ENCODE measurements around the gene HPCAL1. TPM values are rescaled to one million over a fixed set of nuclear protein-coding genes. Genes with fewer than 3 reads are reported as not detected.

HPCAL1 gene
- total RNA-seq, 1 donor from 2014 or later: 34.3 TPM

DNA sequence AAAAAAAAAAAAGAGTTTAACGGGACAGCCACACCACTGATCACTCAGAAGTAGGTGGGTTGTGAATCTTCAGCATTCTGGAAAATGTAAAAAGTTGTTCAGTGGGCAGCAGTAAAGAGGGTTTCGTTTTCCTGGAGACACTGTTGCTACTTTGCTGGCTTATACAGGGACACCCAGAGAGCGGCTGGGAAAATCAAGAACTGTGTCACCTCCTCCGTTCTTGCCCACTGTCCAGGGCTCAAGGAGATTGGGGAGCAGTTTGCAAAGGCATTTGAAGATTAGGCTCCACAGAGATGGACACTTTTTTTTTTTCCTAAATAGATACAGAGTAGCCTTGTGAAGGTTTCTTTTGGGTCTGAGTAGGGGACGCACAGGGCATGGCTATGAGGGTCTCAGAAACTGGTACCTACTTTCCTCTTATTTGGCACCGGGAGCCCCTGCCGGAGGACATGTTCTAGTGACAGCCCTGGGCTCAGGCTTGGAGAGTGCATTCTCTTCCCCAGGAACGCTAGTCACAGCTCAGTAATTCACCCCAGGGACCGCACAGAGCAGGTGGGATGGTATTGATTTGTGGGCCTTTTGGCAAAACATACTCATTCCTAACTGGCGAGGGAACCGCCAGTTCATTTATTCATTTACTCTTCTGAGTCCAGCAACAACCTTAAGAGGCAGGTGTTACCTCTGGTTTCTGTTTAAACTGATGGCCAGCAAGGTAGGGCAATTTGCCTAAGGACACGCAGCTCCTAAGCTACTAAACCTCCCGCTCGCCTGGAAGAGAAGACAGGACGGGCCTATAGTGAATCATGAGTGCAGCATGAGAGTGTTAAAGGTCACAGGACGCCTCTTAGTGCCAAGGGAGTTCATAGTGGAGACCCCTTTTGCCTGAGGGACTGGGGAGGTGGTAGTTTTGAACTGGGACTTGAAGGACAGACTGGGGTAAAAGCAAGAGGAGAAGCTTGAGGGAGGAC, 53.1 kb downstream of the HPCAL1 start:
- intact Hi-C loops (cut with DNase I): no loop called here
- DNase-seq (no peak), ATAC-seq (ENCODE audit: poor library complexity) (no peak)

DNA sequence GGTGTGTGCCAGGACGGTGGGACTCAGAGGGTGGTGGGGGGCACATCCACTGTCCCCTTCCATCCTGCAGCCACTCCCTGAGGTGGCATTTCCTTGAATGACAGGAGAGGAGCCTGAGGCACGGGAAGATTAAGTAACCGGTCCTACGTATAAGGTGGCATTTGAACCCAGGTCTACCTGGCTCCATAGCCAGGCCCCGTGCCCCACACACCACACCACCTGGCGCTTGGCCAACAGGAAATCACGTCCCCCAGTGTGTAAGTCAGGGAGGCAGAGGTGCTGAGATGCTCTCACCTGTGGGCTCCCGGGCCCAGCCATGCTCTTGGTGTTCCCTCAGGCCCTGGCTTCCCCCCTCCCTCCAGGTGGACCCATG, 53.7 kb downstream of the HPCAL1 start:
- no peak for DNase-seq
- ATAC-seq (ENCODE audit: poor library complexity): no peak
- intact Hi-C loops (cut with DNase I): no loop called here

DNA sequence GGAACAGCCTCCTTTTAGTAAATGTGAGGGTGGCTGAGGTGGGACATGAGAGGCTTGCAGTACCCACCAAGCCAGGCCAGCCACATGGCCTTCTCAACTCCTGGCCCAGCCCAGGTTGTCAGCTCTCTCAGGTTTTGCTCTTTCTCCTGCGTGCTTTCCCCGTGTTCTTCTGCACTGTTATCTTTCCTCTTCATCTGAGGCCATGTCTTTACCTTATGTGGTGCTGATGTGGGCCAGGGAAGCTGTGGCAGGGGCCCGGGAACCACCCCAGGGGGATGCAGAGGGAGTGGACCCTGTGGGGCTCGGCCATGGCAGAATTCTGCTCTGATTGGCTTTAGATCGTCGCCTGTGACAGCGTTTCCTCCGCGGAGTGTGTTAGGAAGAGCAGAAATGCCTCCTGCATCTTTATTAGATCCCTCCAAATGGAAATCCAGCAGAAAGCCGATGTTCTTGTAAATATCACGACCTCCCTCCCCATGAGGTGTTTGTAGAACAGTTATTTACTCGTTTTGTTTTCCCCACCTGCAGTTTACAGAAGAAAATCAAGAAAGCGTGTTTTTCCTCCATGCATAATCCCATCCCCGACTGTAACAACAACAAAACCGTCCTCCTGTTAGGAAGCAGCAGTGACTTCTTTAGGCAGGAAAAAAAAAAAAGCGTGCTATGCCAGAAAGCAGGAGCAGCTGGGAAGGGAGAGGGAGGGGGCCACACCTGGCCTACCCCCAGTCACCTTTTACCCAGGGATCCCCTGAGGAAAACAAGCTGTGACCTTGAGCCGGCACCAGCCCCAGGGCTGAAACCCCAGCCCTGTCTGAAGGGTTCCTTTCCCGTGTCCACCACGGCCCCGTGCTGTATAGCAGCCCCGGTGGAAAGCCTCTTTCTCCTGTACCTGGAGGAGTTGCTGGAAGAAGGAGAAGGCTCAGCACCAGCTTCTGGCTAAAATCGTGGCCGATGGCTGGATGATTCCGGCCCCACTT, 54.8 kb downstream of the HPCAL1 start:
- intact Hi-C loops (cut with DNase I): no loop called here
- no peak for ATAC-seq (ENCODE audit: poor library complexity)
- DNase-seq: peak; percentile 14

GRCh38 chr2:10359246-10359645, 56.5 kb downstream of the HPCAL1 start:
- DNase-seq (no peak), ATAC-seq (ENCODE audit: poor library complexity) (no peak)
- intact Hi-C loops (cut with DNase I): no loop called here

GRCh38 chr2:10359731-10360329, 57.1 kb downstream of the HPCAL1 start:
- no peak for ATAC-seq (ENCODE audit: poor library complexity)
- intact Hi-C loops (cut with DNase I): no loop called here
- no peak for DNase-seq

- no peak for ATAC-seq (ENCODE audit: poor library complexity)
- intact Hi-C loops (cut with DNase I): no loop called here
These were observed 57.8 kb downstream of the HPCAL1 start for GRCh38 chr2:10360460-10360849.

GRCh38 chr2:10360850-10361588, 58.3 kb downstream of the HPCAL1 start:
- DNase-seq (no peak), ATAC-seq (ENCODE audit: poor library complexity) (no peak)

More at GRCh38 chr2:10360460-10360849, 57.8 kb downstream of the HPCAL1 start:
- no peak for DNase-seq

DNA sequence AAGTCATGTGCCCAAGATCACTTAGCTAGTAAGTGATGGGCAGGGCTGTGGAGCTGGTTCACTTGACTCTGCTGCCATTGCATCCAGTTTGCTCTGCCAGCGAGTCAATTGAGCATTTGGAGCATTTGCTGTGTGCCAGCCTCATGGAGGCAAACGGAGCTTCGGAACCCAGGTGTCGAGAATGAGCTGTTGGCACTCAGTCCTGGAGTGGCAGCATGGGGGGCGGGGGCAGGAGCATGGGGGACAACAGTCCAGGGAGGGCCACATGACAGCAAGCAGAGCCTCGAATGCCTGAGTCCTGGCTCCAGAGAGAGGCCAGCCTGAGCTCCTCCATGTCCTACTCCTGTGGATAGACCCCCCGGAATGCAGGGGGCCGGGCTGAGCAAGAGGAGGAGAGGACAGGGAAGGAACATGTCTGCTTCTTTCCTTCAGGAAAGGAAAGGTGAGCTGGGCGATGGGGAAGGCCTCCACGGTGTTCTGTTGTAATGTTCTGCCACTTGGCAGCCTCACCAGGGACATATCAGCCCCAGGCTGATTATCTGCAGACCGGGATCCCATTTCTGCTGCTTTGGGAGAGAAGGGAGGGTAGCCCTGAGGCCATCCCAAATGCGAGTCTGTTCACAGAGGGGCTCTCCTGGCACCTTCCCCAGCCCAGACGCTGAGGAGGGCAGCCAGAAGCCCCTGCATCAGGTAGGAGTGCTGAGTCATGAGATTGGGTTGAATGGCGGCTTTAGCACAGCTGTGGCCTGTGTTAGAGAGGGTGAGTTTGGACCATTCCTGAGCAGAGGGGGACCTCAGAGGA, 59.6 kb downstream of the HPCAL1 start:
- DNase-seq: no peak
- intact Hi-C loops (cut with DNase I): no loop called here
- peak; percentile 45 for ATAC-seq (ENCODE audit: poor library complexity)

More at GRCh38 chr2:10360850-10361588, 58.3 kb downstream of the HPCAL1 start:
- intact Hi-C loops (cut with DNase I): no loop called here

GRCh38 chr2:10362898-10363454, 60.3 kb downstream of the HPCAL1 start:
- intact Hi-C loops (cut with DNase I): no loop called here
- DNase-seq (no peak), ATAC-seq (ENCODE audit: poor library complexity) (no peak)

- DNase-seq (no peak), ATAC-seq (ENCODE audit: poor library complexity) (no peak)
- intact Hi-C loops (cut with DNase I): no loop called here
These were observed 61.3 kb downstream of the HPCAL1 start for GRCh38 chr2:10363861-10364610.

DNA sequence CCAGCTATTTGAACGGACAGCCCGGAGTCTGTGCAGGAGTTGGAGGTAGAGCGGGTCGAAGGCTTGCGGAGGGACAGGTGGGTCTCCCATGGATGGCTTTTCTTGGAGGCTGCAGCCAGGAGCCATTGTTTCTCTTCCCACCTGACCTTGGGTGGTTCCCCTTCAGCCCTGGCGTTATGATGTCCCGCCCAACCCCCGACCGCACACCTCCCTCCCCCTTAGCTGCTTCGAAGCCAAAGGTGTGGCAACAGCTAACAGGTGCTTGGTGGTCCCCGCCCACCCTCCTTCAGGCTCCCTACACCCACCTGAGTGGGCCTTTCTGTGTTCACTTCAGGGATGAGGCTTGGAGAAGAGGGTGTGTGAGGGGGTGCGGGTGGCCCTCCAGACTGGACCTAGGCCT, 62.7 kb downstream of the HPCAL1 start:
- DNase-seq: no peak
- intact Hi-C loops (cut with DNase I): no loop called here
- ATAC-seq (ENCODE audit: poor library complexity): no peak

DNA sequence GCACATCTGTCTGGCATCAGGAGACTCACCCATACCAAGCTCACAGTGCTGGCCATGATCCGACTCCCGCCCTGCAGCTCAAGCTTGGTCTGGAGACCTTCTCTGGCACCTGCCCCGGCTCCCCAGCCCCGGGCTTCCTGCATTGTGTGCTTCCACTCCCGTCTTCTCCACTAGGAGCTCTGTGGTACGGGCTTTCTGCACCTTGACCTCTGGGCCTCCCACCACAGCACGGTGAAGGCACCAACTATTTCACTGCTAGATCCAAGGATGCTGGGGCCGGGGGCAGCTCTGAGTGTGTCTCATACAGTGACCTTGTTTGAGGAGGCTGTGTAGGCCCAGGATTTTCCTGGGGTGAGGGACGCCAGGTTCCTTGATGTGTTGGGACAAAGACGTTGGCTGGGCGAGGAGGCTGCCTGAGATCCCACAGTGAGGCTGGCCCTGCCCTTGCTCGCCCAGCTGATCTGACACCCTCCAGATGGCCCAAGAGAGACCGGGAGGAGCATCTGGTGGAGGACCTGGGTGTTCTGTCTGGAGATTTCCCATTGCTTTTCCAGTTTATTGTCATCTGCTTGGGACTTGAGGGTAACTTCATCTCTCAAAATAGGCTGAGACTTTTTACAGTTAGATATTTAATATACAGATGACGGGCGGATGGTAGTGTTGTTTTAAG, 64.0 kb downstream of the HPCAL1 start:
- ATAC-seq (ENCODE audit: poor library complexity) (no peak), DNase-seq (no peak)
- intact Hi-C loops (cut with DNase I): no loop called here

- intact Hi-C loops (cut with DNase I): no loop called here
- ATAC-seq (ENCODE audit: poor library complexity): no peak
These were observed 65.1 kb downstream of the HPCAL1 start for GRCh38 chr2:10367472-10368439.

DNA sequence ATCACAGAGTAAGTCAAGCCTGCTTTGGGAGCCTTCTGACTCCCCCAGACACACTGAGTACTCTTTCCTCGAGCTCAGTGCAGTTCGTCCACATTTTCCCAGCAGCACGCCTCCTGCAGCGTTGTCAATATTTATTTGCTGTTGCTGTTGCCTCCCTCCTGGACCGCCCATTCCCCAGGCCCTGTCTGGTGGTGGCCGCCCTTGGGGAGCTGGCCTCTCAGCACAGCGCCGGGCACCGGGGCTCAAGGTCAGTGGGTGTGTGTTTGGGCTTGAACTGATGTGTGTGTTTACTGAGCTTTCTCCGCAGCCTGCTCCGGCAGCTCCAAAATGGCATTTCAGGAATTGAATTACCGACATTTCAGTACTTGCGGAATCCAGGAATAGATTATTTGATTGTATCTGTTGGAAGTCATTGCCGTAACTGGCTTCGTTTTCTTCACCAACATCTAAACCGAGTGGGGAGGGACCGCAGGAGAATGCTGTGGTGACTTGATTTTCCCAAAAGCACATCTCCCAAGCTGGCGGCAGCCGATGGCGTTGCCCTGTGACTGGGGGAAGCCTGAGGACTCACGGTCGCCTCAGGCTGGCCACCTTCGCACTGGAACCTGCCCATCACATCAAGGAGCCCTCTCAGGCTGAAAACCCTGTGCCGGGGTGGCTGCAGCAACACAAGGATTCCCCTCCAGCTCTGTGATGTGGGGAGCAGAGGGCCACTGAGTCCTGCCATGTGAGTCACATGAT, 66.0 kb downstream of the HPCAL1 start:
- intact Hi-C loops (cut with DNase I): no loop called here
- DNase-seq: no peak
- no peak for ATAC-seq (ENCODE audit: poor library complexity)

More at GRCh38 chr2:10367472-10368439, 65.1 kb downstream of the HPCAL1 start:
- DNase-seq: no peak

All from Right ventricle myocardium superior (tissue), 1 donor.